Muscle of arm (tissue), 12 donors: ENCODE measurements around the gene ZNF266. TPM values are rescaled to one million over a fixed set of nuclear protein-coding genes. Genes with fewer than 3 reads are reported as not detected.

Experiments used
- polyA plus RNA-seq, 12 donors: library from polyadenylated mRNA; unstranded; fragments of 120-200 nt; gene quantifications; one replicate each; pipeline ENCODE4 v1.2.1, GENCODE V29; 2013; ENCODE audit not compliant: insufficient read length in 12 of 12

ZNF266 gene
- polyA plus RNA-seq, 12 donors: 13.4 to 48.4 (median 22.6) TPM; not detected in 1

Other genes starting within 250 kb of the ZNF266 start
- under 1 TPM in 2 of 12 donors, not detected in 10; 0.06 to 0.08 TPM for gene OR7D4, start 216.0 kb downstream of the ZNF266 start, polyA plus RNA-seq
- gene OR7E24, start 184.6 kb downstream of the ZNF266 start, polyA plus RNA-seq: not detected
- gene ZNF699, start 125.7 kb downstream of the ZNF266 start, polyA plus RNA-seq: 1 to 10 TPM in 11 of 12 donors, not detected in 1; 2.6 to 4.2 (median 3.5) TPM
- gene ZNF559, start 111.4 kb downstream of the ZNF266 start, polyA plus RNA-seq: 10 to 100 TPM in 11 of 12 donors, not detected in 1; 22.1 to 42.9 (median 30.2) TPM
- gene ZNF177, start 72.6 kb downstream of the ZNF266 start, polyA plus RNA-seq: 1 to 10 TPM in 11 of 12 donors, not detected in 1; 4.2 to 8.5 (median 6.2) TPM
- under 1 TPM in 10 of 12 donors, not detected in 2; 0.05 to 0.60 (median 0.22) TPM for gene ZNF560, start 63.0 kb upstream of the ZNF266 start, polyA plus RNA-seq
- 10 to 100 TPM in 10 of 12 donors, 1 to 10 TPM in 1, not detected in 1; 7.6 to 15.9 (median 12.9) TPM for gene ZNF426, start 103.1 kb upstream of the ZNF266 start, polyA plus RNA-seq
- gene ZNF121, start 148.9 kb upstream of the ZNF266 start, polyA plus RNA-seq: 10 to 100 TPM in 7 of 12 donors, 1 to 10 TPM in 4, not detected in 1; 6.5 to 19.3 (median 11.7) TPM
- gene ZNF561, start 185.7 kb upstream of the ZNF266 start, polyA plus RNA-seq: 10 to 100 TPM in 11 of 12 donors, not detected in 1; 31.2 to 50.7 (median 40.4) TPM
- 10 to 100 TPM; 15.0 to 33.1 (median 20.8) TPM for gene ZNF562, start 239.5 kb upstream of the ZNF266 start, polyA plus RNA-seq